WTC11 (cell line): ENCODE results near the gene GRK1. TPM values are rescaled to one million over a fixed set of nuclear protein-coding genes. Genes with fewer than 3 reads are reported as not detected.

ENCODE experiments used
- ATAC-seq: fragments of 200-7000 bp; cut with Tn5 transposase; 2 replicates; pipeline ENCODE4 v1.10.0; 2021; ENCODE audit warnings: mild to moderate bottlenecking, moderate library complexity
- CTCF ChIA-PET: fragments of 300-600 bp; sonication (Branson Sonifier 250); formaldehyde crosslinking; loops from one replicate; lab custom pipeline; 2021; ENCODE audit warnings: antibody characterized with exemption; lab: Charles Lee
- POLR2A ChIA-PET: fragments of 350-600 bp; sonication (Branson Sonifier 250); formaldehyde crosslinking; loops from one replicate; lab custom pipeline; 2021; ENCODE audit warnings: antibody characterized with exemption; lab: Charles Lee
- DNase-seq: peaks from one replicate; pipeline ENCODE4 v3.0.0; 2021; ENCODE audit warnings: low spot score
- H3K27ac Mint-ChIP-seq: 2 replicates; pipeline ENCODE4 v1.8.0; 2021; ENCODE audit warnings: mixed read lengths
- H3K27me3 Mint-ChIP-seq: 2 replicates; pipeline ENCODE4 v1.8.0; 2021; ENCODE audit warnings: low read depth, mild to moderate bottlenecking, moderate library complexity, mixed read lengths
- H3K36me3 Mint-ChIP-seq: 2 replicates; pipeline ENCODE4 v1.8.0; 2021; ENCODE audit warnings: mixed read lengths
- H3K4me1 Mint-ChIP-seq: 2 replicates; pipeline ENCODE4 v1.8.0; 2022; ENCODE audit warnings: mixed read lengths
- H3K4me3 Mint-ChIP-seq: 2 replicates; pipeline ENCODE4 v1.8.0; 2021; ENCODE audit warnings: mild to moderate bottlenecking, moderate library complexity, mixed read lengths
- H3K9me3 Mint-ChIP-seq: 2 replicates; pipeline ENCODE4 v1.8.0; 2021; ENCODE audit warnings: mixed read lengths
- ATF3 ChIP-seq: sonication (generic); formaldehyde crosslinking; conservative IDR thresholded peaks from 2 replicates; pipeline ENCODE4 v1.8.1; 2022; ENCODE audit warnings: mild to moderate bottlenecking, missing genetic modification reagents
- CREB1 ChIP-seq: sonication (generic); formaldehyde crosslinking; IDR thresholded peaks from 2 replicates; pipeline ENCODE4 v1.8.0; 2023; ENCODE audit warnings: mild to moderate bottlenecking, missing genetic modification reagents
- E2F5 ChIP-seq: sonication (generic); formaldehyde crosslinking; IDR thresholded peaks from 2 replicates; pipeline ENCODE4 v1.8.1; 2022; ENCODE audit warnings: mild to moderate bottlenecking, moderate library complexity, missing genetic modification reagents
- ETV6 ChIP-seq: sonication (generic); formaldehyde crosslinking; IDR thresholded peaks from 2 replicates; pipeline ENCODE4 v1.8.1; 2022; ENCODE audit warnings: mild to moderate bottlenecking, missing genetic modification reagents
- FOXJ3 ChIP-seq: sonication (generic); formaldehyde crosslinking; IDR thresholded peaks from 2 replicates; pipeline ENCODE4 v1.9.0; 2021; ENCODE audit warnings: missing genetic modification reagents, mild to moderate bottlenecking, borderline replicate concordance
- FOXP1 ChIP-seq: sonication (generic); formaldehyde crosslinking; IDR thresholded peaks from 2 replicates; pipeline ENCODE4 v1.8.0; 2022; ENCODE audit warnings: missing genetic modification reagents, mild to moderate bottlenecking, moderate library complexity, borderline replicate concordance
- GABPB1 ChIP-seq: sonication (generic); formaldehyde crosslinking; IDR thresholded peaks from 2 replicates; pipeline ENCODE4 v1.8.1; 2023; ENCODE audit warnings: mild to moderate bottlenecking, missing genetic modification reagents
- JAZF1 ChIP-seq: fragments of 250-450 bp; sonication (Bioruptor Pico); IDR thresholded peaks from 2 replicates; pipeline ENCODE4 v1.9.0; 2021; ENCODE audit warnings: moderate library complexity, mild to moderate bottlenecking, inconsistent platforms
- KAT7 ChIP-seq: sonication (generic); formaldehyde crosslinking; IDR thresholded peaks from 2 replicates; pipeline ENCODE4 v1.8.1; 2023; ENCODE audit warnings: missing genetic modification reagents, mild to moderate bottlenecking, borderline replicate concordance
- NR2C2 ChIP-seq: sonication (generic); formaldehyde crosslinking; IDR thresholded peaks from 2 replicates; pipeline ENCODE4 v1.8.0; 2022; ENCODE audit warnings: mild to moderate bottlenecking, missing genetic modification reagents
- NR3C1 ChIP-seq: sonication (generic); formaldehyde crosslinking; conservative IDR thresholded peaks from 2 replicates; pipeline ENCODE4 v1.8.1; 2023; ENCODE audit warnings: low read depth, mild to moderate bottlenecking, missing genetic modification reagents
- STAT6 ChIP-seq: sonication (generic); formaldehyde crosslinking; conservative IDR thresholded peaks from 2 replicates; pipeline ENCODE4 v1.8.1; 2023; ENCODE audit warnings: mild to moderate bottlenecking, low read depth, missing genetic modification reagents, moderate library complexity
- TCF7 ChIP-seq: sonication (generic); formaldehyde crosslinking; IDR thresholded peaks from 2 replicates; pipeline ENCODE4 v1.8.0; 2022; ENCODE audit warnings: mild to moderate bottlenecking, low read depth, missing genetic modification reagents, moderate library complexity
- TEAD4 ChIP-seq: sonication (generic); formaldehyde crosslinking; IDR thresholded peaks from 2 replicates; pipeline ENCODE4 v1.8.0; 2022; ENCODE audit warnings: mild to moderate bottlenecking, missing genetic modification reagents
- ZBTB21 ChIP-seq: sonication (generic); formaldehyde crosslinking; IDR thresholded peaks from 2 replicates; pipeline ENCODE4 v1.8.1; 2023; ENCODE audit warnings: mild to moderate bottlenecking, missing genetic modification reagents, borderline replicate concordance
- ZNF317 ChIP-seq: sonication (generic); formaldehyde crosslinking; IDR thresholded peaks from 2 replicates; pipeline ENCODE4 v1.8.1; 2023; ENCODE audit warnings: low read depth, mild to moderate bottlenecking, moderate library complexity, missing genetic modification reagents, borderline replicate concordance
- ZNF396 ChIP-seq: fragments of 250-450 bp; sonication (Bioruptor Pico); IDR thresholded peaks from 2 replicates; pipeline ENCODE4 v1.8.0; 2021; ENCODE audit warnings: mild to moderate bottlenecking, moderate library complexity, borderline replicate concordance
- total RNA-seq: library from RNA; stranded (reverse); gene quantifications from 3 replicates; pipeline ENCODE4 v1.2.3, GENCODE V29; 2021
- TF ChIP-seq, protein P1 (sequence below): sonication (generic); formaldehyde crosslinking; IDR thresholded peaks from 2 replicates; pipeline ENCODE4 v1.8.1; 2022; ENCODE audit warnings: missing genetic modification reagents, borderline replicate concordance
- TF ChIP-seq, protein P2 (sequence below): sonication (generic); formaldehyde crosslinking; IDR thresholded peaks from 2 replicates; pipeline ENCODE4 v1.8.0; 2022; ENCODE audit warnings: mild to moderate bottlenecking, missing genetic modification reagents
- TF ChIP-seq, protein P3 (sequence below): sonication (generic); formaldehyde crosslinking; IDR thresholded peaks from 2 replicates; pipeline ENCODE4 v1.8.1; 2023; ENCODE audit warnings: mild to moderate bottlenecking, moderate library complexity, missing genetic modification reagents

The GRK1 gene
- total RNA-seq, 1 experiment from 2014 or later = 0.17 TPM

- no peak for TF ChIP-seq KAT7 (CRISPR knock-in tag)
- TF ChIP-seq ATF3 = no peak
- TF ChIP-seq, protein P1, sequence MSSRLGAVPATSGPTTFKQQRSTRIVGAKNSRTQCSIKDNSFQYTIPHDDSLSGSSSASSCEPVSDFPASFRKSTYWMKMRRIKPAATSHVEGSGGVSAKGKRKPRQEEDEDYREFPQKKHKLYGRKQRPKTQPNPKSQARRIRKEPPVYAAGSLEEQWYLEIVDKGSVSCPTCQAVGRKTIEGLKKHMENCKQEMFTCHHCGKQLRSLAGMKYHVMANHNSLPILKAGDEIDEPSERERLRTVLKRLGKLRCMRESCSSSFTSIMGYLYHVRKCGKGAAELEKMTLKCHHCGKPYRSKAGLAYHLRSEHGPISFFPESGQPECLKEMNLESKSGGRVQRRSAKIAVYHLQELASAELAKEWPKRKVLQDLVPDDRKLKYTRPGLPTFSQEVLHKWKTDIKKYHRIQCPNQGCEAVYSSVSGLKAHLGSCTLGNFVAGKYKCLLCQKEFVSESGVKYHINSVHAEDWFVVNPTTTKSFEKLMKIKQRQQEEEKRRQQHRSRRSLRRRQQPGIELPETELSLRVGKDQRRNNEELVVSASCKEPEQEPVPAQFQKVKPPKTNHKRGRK (CRISPR knock-in tag) = no peak
- TF ChIP-seq, protein P2, sequence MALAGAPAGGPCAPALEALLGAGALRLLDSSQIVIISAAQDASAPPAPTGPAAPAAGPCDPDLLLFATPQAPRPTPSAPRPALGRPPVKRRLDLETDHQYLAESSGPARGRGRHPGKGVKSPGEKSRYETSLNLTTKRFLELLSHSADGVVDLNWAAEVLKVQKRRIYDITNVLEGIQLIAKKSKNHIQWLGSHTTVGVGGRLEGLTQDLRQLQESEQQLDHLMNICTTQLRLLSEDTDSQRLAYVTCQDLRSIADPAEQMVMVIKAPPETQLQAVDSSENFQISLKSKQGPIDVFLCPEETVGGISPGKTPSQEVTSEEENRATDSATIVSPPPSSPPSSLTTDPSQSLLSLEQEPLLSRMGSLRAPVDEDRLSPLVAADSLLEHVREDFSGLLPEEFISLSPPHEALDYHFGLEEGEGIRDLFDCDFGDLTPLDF (CRISPR knock-in tag) = no peak
Observed at GRCh38 chr13:113628291-113629270, 38.4 kb upstream of the GRK1 start (continued).

DNA sequence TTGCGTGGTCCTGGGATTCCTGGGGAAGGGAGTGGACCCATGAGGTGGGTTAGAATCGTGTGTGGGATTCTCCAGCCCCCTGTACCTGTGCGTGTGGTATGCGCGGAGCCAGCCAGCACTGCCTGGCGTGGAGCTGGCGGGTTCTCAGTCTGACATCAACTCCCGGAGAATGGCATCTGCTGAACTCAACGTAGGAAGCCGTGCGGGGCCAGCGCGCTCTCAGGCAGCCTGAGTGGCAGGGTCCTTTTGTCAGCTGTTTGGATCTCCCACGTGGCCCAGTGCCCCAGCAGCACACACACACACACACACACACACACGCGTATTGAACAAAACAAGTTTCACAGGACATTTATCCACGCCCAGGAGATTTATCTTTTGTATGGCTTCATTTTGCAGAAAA lies 37.2 kb upstream of the GRK1 start:
- ChIA-PET POLR2A (no interaction called here), CTCF (interaction anchor here (1.4 kb wide), 1 partner anchor 13 kb away, joined by 3 read pairs; no protein-coding TSS in a partner anchor)
- no peak for ATAC-seq
- no peaks in the 10 kb centered on the region for H3K27me3 Mint-ChIP-seq
- no peak for TF ChIP-seq GABPB1 (CRISPR knock-in tag)
- no peak for DNase-seq
- H3K36me3 Mint-ChIP-seq = peaks cover 46% of the 10 kb centered on the region
- no peak overlapping the region for H3K4me3 Mint-ChIP-seq
- no peak overlapping the region for H3K27ac Mint-ChIP-seq
- H3K4me1 Mint-ChIP-seq = 0 out of 2 replicates have a peak, but pooled peaks cover 2% of the 10 kb centered on the region
- no peaks in the 10 kb centered on the region for H3K9me3 Mint-ChIP-seq

DNA sequence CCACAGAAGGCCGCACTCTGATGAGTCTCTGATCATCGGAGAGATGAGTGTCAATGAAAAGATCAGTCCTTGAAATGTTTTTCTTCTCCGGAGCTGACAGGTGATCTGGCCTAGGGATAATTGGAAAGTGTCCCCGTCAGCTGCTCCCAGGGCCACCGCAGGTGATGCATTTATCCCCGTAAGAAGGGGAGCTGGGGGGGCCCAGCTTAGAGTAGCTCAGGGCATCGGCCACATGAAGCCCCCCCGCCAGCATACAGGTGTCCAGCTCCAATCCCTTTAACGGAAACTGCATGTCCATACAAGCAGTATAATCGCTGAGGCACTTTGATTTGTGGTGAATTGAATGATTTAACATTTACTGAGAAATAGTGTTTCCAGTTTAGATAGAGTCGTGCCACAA lies 36.7 kb upstream of the GRK1 start:
- Mint-ChIP-seq H3K27me3 (no peaks in the 10 kb centered on the region), H3K27ac (no peak overlapping the region), H3K4me3 (no peak overlapping the region), H3K36me3 (peaks cover 45% of the 10 kb centered on the region), H3K4me1 (0 out of 2 replicates have a peak, but pooled peaks cover 2% of the 10 kb centered on the region), H3K9me3 (no peaks in the 10 kb centered on the region)
- ChIA-PET CTCF (interaction anchor here (1.4 kb wide), 1 partner anchor 13 kb away, joined by 3 read pairs; no protein-coding TSS in a partner anchor), POLR2A (no interaction called here)
- no peak for ATAC-seq
- DNase-seq = no peak
- TF ChIP-seq, protein P3, sequence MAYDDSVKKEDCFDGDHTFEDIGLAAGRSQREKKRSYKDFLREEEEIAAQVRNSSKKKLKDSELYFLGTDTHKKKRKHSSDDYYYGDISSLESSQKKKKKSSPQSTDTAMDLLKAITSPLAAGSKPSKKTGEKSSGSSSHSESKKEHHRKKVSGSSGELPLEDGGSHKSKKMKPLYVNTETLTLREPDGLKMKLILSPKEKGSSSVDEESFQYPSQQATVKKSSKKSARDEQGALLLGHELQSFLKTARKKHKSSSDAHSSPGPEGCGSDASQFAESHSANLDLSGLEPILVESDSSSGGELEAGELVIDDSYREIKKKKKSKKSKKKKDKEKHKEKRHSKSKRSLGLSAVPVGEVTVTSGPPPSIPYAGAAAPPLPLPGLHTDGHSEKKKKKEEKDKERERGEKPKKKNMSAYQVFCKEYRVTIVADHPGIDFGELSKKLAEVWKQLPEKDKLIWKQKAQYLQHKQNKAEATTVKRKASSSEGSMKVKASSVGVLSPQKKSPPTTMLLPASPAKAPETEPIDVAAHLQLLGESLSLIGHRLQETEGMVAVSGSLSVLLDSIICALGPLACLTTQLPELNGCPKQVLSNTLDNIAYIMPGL (CRISPR knock-in tag) = no peak
- TF ChIP-seq ETV6 (no peak), ZNF317 (CRISPR knock-in tag) (no peak), JAZF1 (CRISPR knock-in tag) (no peak), STAT6 (CRISPR knock-in tag) (no peak), E2F5 (no peak), NR3C1 (CRISPR knock-in tag) (no peak), NR2C2 (CRISPR knock-in tag) (no peak), TCF7 (CRISPR knock-in tag) (no peak), CREB1 (CRISPR knock-in tag) (no peak), ZNF396 (CRISPR knock-in tag) (no peak), FOXP1 (no peak), ZBTB21 (CRISPR knock-in tag) (no peak), FOXJ3 (CRISPR knock-in tag) (no peak), TEAD4 (no peak)
